ENCODE measurements around the gene IFT88.

IFT88 gene

GRCh38 chr13:20684041-20684440 lies 117.1 kb downstream of the IFT88 start:
- Mint-ChIP-seq H3K27ac (no peak overlapping the region), H3K4me3 (no peak overlapping the region), H3K36me3 (peaks cover 26% of the 10 kb centered on the region), H3K9me3 (no peaks in the 10 kb centered on the region), H3K4me1 (no peaks in the 10 kb centered on the region), H3K27me3 (no peaks in the 10 kb centered on the region)
- ATAC-seq = no peak

GRCh38 chr13:20684546-20684945 lies 117.6 kb downstream of the IFT88 start:
- H3K4me1 Mint-ChIP-seq = no peaks in the 10 kb centered on the region
- H3K9me3 Mint-ChIP-seq = no peaks in the 10 kb centered on the region
- no peak for ATAC-seq
- peaks cover 26% of the 10 kb centered on the region for H3K36me3 Mint-ChIP-seq
- H3K4me3 Mint-ChIP-seq = no peak overlapping the region
- H3K27me3 Mint-ChIP-seq = no peaks in the 10 kb centered on the region
- no peak overlapping the region for H3K27ac Mint-ChIP-seq

GRCh38 chr13:20685092-20685491 lies 118.1 kb downstream of the IFT88 start:
- H3K27ac Mint-ChIP-seq = no peak overlapping the region
- H3K4me1 Mint-ChIP-seq = no peaks in the 10 kb centered on the region
- H3K4me3 Mint-ChIP-seq = no peak overlapping the region
- H3K36me3 Mint-ChIP-seq = peaks cover 26% of the 10 kb centered on the region
- H3K27me3 Mint-ChIP-seq = no peaks in the 10 kb centered on the region
- no peak for ATAC-seq
- H3K9me3 Mint-ChIP-seq = no peaks in the 10 kb centered on the region

GRCh38 chr13:20686167-20686566 lies 119.2 kb downstream of the IFT88 start:
- peaks cover 17% of the 10 kb centered on the region for H3K36me3 Mint-ChIP-seq
- no peaks in the 10 kb centered on the region for H3K4me1 Mint-ChIP-seq
- H3K9me3 Mint-ChIP-seq = no peaks in the 10 kb centered on the region
- no peak overlapping the region for H3K27ac Mint-ChIP-seq
- ATAC-seq = no peak
- no peak overlapping the region for H3K4me3 Mint-ChIP-seq
- H3K27me3 Mint-ChIP-seq = no peaks in the 10 kb centered on the region

- Mint-ChIP-seq H3K27ac (no peak overlapping the region), H3K36me3 (peaks cover 17% of the 10 kb centered on the region), H3K4me1 (no peaks in the 10 kb centered on the region), H3K9me3 (no peaks in the 10 kb centered on the region), H3K27me3 (no peaks in the 10 kb centered on the region), H3K4me3 (no peak overlapping the region)
- ATAC-seq = no peak
These were observed 120.1 kb downstream of the IFT88 start for GRCh38 chr13:20686863-20687579.

GRCh38 chr13:20689291-20689690 lies 122.3 kb downstream of the IFT88 start:
- no peak overlapping the region for H3K4me3 Mint-ChIP-seq
- H3K27ac Mint-ChIP-seq = no peak overlapping the region
- peaks cover 15% of the 10 kb centered on the region for H3K36me3 Mint-ChIP-seq
- no peaks in the 10 kb centered on the region for H3K27me3 Mint-ChIP-seq
- H3K4me1 Mint-ChIP-seq = no peaks in the 10 kb centered on the region
- ATAC-seq = no peak
- H3K9me3 Mint-ChIP-seq = no peaks in the 10 kb centered on the region

- H3K27ac Mint-ChIP-seq = no peak overlapping the region
- H3K9me3 Mint-ChIP-seq = no peaks in the 10 kb centered on the region
- H3K36me3 Mint-ChIP-seq = peaks cover 9% of the 10 kb centered on the region
- H3K4me1 Mint-ChIP-seq = no peaks in the 10 kb centered on the region
- no peak overlapping the region for H3K4me3 Mint-ChIP-seq
- peaks cover 10% of the 10 kb centered on the region for H3K27me3 Mint-ChIP-seq
- ATAC-seq = no peak
These were observed 124.7 kb downstream of the IFT88 start for GRCh38 chr13:20691616-20692015.

GRCh38 chr13:20696073-20696472 lies 129.1 kb downstream of the IFT88 start:
- H3K36me3 Mint-ChIP-seq = no peaks in the 10 kb centered on the region
- H3K4me1 Mint-ChIP-seq = no peaks in the 10 kb centered on the region
- ATAC-seq = no peak
- H3K27ac Mint-ChIP-seq = no peak overlapping the region
- peaks cover 38% of the 10 kb centered on the region for H3K27me3 Mint-ChIP-seq
- H3K9me3 Mint-ChIP-seq = no peaks in the 10 kb centered on the region
- H3K4me3 Mint-ChIP-seq = no peak overlapping the region

GRCh38 chr13:20699715-20700114 lies 132.8 kb downstream of the IFT88 start:
- H3K36me3 Mint-ChIP-seq = no peaks in the 10 kb centered on the region
- H3K4me3 Mint-ChIP-seq = no peak overlapping the region
- H3K27me3 Mint-ChIP-seq = peaks cover 38% of the 10 kb centered on the region
- H3K4me1 Mint-ChIP-seq = peaks cover 8% of the 10 kb centered on the region
- no peak overlapping the region for H3K27ac Mint-ChIP-seq
- H3K9me3 Mint-ChIP-seq = no peaks in the 10 kb centered on the region
- no peak for ATAC-seq

GRCh38 chr13:20700288-20700687 lies 133.3 kb downstream of the IFT88 start:
- Mint-ChIP-seq H3K27ac (no peak overlapping the region), H3K4me1 (peaks cover 8% of the 10 kb centered on the region), H3K9me3 (no peaks in the 10 kb centered on the region), H3K36me3 (no peaks in the 10 kb centered on the region), H3K4me3 (no peak overlapping the region), H3K27me3 (peaks cover 38% of the 10 kb centered on the region)
- no peak for ATAC-seq

GRCh38 chr13:20701461-20701860 lies 134.5 kb downstream of the IFT88 start:
- Mint-ChIP-seq H3K27me3 (peaks cover 28% of the 10 kb centered on the region), H3K4me1 (peaks cover 8% of the 10 kb centered on the region), H3K27ac (no peak overlapping the region), H3K9me3 (no peaks in the 10 kb centered on the region), H3K36me3 (no peaks in the 10 kb centered on the region), H3K4me3 (no peak overlapping the region)
- ATAC-seq = no peak

GRCh38 chr13:20702530-20702914 lies 135.6 kb downstream of the IFT88 start:
- peaks cover 27% of the 10 kb centered on the region for H3K27me3 Mint-ChIP-seq
- H3K4me3 Mint-ChIP-seq = peak overlapping the region; percentile 36
- H3K36me3 Mint-ChIP-seq = no peaks in the 10 kb centered on the region
- H3K9me3 Mint-ChIP-seq = no peaks in the 10 kb centered on the region
- peaks cover 8% of the 10 kb centered on the region for H3K4me1 Mint-ChIP-seq
- ATAC-seq = no peak
- peak overlapping the region; percentile 83 for H3K27ac Mint-ChIP-seq

GRCh38 chr13:20702915-20703779 lies 136.2 kb downstream of the IFT88 start, which contains the start of gene IL17D:
Gene IL17D (plus strand): TSS chr13:20703699. CDS start chr13:20704002, 303 bp downstream.
- peaks cover 21% of the 10 kb centered on the region for H3K27me3 Mint-ChIP-seq
- peaks cover 8% of the 10 kb centered on the region for H3K4me1 Mint-ChIP-seq
- peak; percentile 43 for ATAC-seq
- H3K27ac Mint-ChIP-seq = peak within 1 kb of the TSS; percentile 83
- H3K36me3 Mint-ChIP-seq = no peaks in the 10 kb centered on the region
- H3K4me3 Mint-ChIP-seq = peak within 1 kb of the TSS; percentile 97
- H3K9me3 Mint-ChIP-seq = no peaks in the 10 kb centered on the region

- Mint-ChIP-seq H3K4me1 (peaks cover 8% of the 10 kb centered on the region), H3K27me3 (peaks cover 15% of the 10 kb centered on the region), H3K9me3 (no peaks in the 10 kb centered on the region), H3K27ac (peak overlapping the region; percentile 83), H3K36me3 (no peaks in the 10 kb centered on the region), H3K4me3 (peak overlapping the region; percentile 60)
- peak; percentile 92 for ATAC-seq
These were observed 137.0 kb downstream of the IFT88 start for GRCh38 chr13:20703780-20704458.

GRCh38 chr13:20704459-20705069 lies 137.6 kb downstream of the IFT88 start:
- H3K36me3 Mint-ChIP-seq = no peaks in the 10 kb centered on the region
- H3K9me3 Mint-ChIP-seq = no peaks in the 10 kb centered on the region
- H3K27me3 Mint-ChIP-seq = peaks cover 15% of the 10 kb centered on the region
- peak overlapping the region; percentile 60 for H3K4me3 Mint-ChIP-seq
- ATAC-seq = no peak
- H3K4me1 Mint-ChIP-seq = peaks cover 8% of the 10 kb centered on the region
- H3K27ac Mint-ChIP-seq = no peak overlapping the region
